HEK293T (cell line): Measurements from ENCODE around the gene CAMK2D.

Source experiments
- BHLHE40 ChIP-seq: fragments of 450-650 bp; IDR thresholded peaks from 2 replicates; pipeline ENCODE4 v1.6.1; 2016; ENCODE audit warnings: mild to moderate bottlenecking, moderate library complexity, borderline replicate concordance
- CTBP1 ChIP-seq: fragments of 450-650 bp; IDR thresholded peaks from 2 replicates; pipeline ENCODE4 v1.6.1; 2016; ENCODE audit warnings: borderline replicate concordance
- ELF4 ChIP-seq: fragments of 450-650 bp; IDR thresholded peaks from 2 replicates; pipeline ENCODE4 v1.6.1; 2017; ENCODE audit warnings: antibody characterized with exemption
- L3MBTL2 ChIP-seq: fragments of 450-650 bp; conservative IDR thresholded peaks from 2 replicates; pipeline ENCODE4 v1.6.1; 2016; ENCODE audit warnings: mild to moderate bottlenecking
- LEF1 ChIP-seq: fragments of 450-650 bp; IDR thresholded peaks from 2 replicates; pipeline ENCODE4 v1.6.1; 2017; ENCODE audit warnings: mild to moderate bottlenecking, borderline replicate concordance
- NFRKB ChIP-seq: fragments of 450-650 bp; IDR thresholded peaks from 2 replicates; pipeline ENCODE4 v1.6.1; 2016; ENCODE audit warnings: mild to moderate bottlenecking, moderate library complexity
- SP1 ChIP-seq: fragments of 450-650 bp; IDR thresholded peaks from 2 replicates; pipeline ENCODE4 v1.6.1; 2017
- TARDBP ChIP-seq: fragments of 450-650 bp; IDR thresholded peaks from 2 replicates; pipeline ENCODE4 v1.6.1; 2016

- no peak for TF ChIP-seq CTBP1
- no peak for TF ChIP-seq NFRKB
- TF ChIP-seq ELF4: no peak
- TF ChIP-seq SP1: no peak
- TF ChIP-seq LEF1: no peak
- TF ChIP-seq TARDBP: no peak
- no peak for TF ChIP-seq L3MBTL2
- TF ChIP-seq BHLHE40: no peak
Measured at GRCh38 chr4:113474017-113474416, 287.5 kb downstream of the CAMK2D start.
